B cell (primary cell): Measurements from ENCODE around the gene TPP2.

Experiments
- CTCF ChIP-seq: fragments of 200-600 bp; IDR thresholded peaks from one replicate; pipeline ENCODE4 v1.8.0; 2022; ENCODE audit warnings: antibody characterized with exemption, mild to moderate bottlenecking
- EZH2 ChIP-seq: IDR thresholded peaks from 2 replicates; pipeline ENCODE4 v1.6.1; 2012; ENCODE audit warnings: borderline replicate concordance, low read depth, mild to moderate bottlenecking, moderate library complexity, low read length; ENCODE audit not compliant: insufficient read depth, poor library complexity, severe bottlenecking

GRCh38 chr13:102693776-102694175 lies 97.0 kb downstream of the TPP2 start:
- TF ChIP-seq CTCF, result no peak
- no peak for TF ChIP-seq EZH2
